Neural progenitor cell (in vitro differentiated cells): ENCODE results near the gene PSMD6. TPM values are rescaled to one million over a fixed set of nuclear protein-coding genes. Genes with fewer than 3 reads are reported as not detected.

Experiments
- DNase-seq: peaks from one replicate; pipeline ENCODE4 v3.0.0-alpha.2; 2016; ENCODE audit warnings: low spot score
- H2AFZ ChIP-seq: fragments of 200-600 bp; sonication (generic); replicated peaks from 2 replicates; pipeline ENCODE4 v1.6.1; 2016; ENCODE audit warnings: antibody characterized with exemption
- H3F3A ChIP-seq: fragments of 200-600 bp; sonication (generic); 2 replicates; pipeline ENCODE4 v1.6.1; 2016; ENCODE audit warnings: antibody characterized with exemption, low read depth
- H3K27ac ChIP-seq: fragments of 200-600 bp; sonication (generic); 2 replicates; pipeline ENCODE4 v1.5.1; 2016; ENCODE audit warnings: mild to moderate bottlenecking
- H3K27me3 ChIP-seq: fragments of 200-600 bp; sonication (generic); 2 replicates; pipeline ENCODE4 v1.6.1; 2016; ENCODE audit warnings: mild to moderate bottlenecking, moderate library complexity
- H3K36me3 ChIP-seq: fragments of 200-600 bp; sonication (generic); 2 replicates; pipeline ENCODE4 v1.5.1; 2016
- H3K4me1 ChIP-seq: fragments of 200-600 bp; sonication (generic); 2 replicates; pipeline ENCODE4 v1.6.1; 2016; ENCODE audit warnings: mixed run types
- H3K4me2 ChIP-seq: fragments of 200-600 bp; sonication (generic); 2 replicates; pipeline ENCODE4 v1.6.1; 2016
- H3K4me3 ChIP-seq: fragments of 200-600 bp; sonication (generic); 2 replicates; pipeline ENCODE4 v1.5.1; 2016
- H3K79me2 ChIP-seq: fragments of 200-600 bp; sonication (generic); 2 replicates; pipeline ENCODE4 v1.6.1; 2016; ENCODE audit warnings: low read depth
- H3K9ac ChIP-seq: fragments of 200-600 bp; sonication (generic); 2 replicates; pipeline ENCODE4 v1.6.1; 2016
- H3K9me3 ChIP-seq: fragments of 200-600 bp; sonication (generic); 2 replicates; pipeline ENCODE4 v1.5.1; 2016; ENCODE audit warnings: low read depth
- H4K20me1 ChIP-seq: fragments of 200-600 bp; sonication (generic); 2 replicates; pipeline ENCODE4 v1.6.1; 2016; ENCODE audit warnings: low read depth
- H3K27ac Mint-ChIP-seq: 3 replicates; pipeline ENCODE4 v1.8.0; 2021; ENCODE audit warnings: mixed read lengths
- H3K27me3 Mint-ChIP-seq: 2 replicates; pipeline ENCODE4 v1.8.0; 2022; ENCODE audit warnings: low read depth, mild to moderate bottlenecking, inconsistent platforms, moderate library complexity, mixed read lengths; ENCODE audit not compliant: insufficient read depth
- H3K36me3 Mint-ChIP-seq: 3 replicates; pipeline ENCODE4 v1.8.0; 2021; ENCODE audit warnings: mixed read lengths
- H3K4me1 Mint-ChIP-seq: 3 replicates; pipeline ENCODE4 v1.8.0; 2021; ENCODE audit warnings: mixed read lengths
- H3K4me3 Mint-ChIP-seq: 3 replicates; pipeline ENCODE4 v1.8.0; 2021; ENCODE audit warnings: mild to moderate bottlenecking, moderate library complexity, mixed read lengths
- H3K9me3 Mint-ChIP-seq: 3 replicates; pipeline ENCODE4 v1.8.0; 2020; ENCODE audit warnings: mixed read lengths
- EZH2 ChIP-seq: fragments of 200-600 bp; sonication (generic); IDR thresholded peaks from 2 replicates; pipeline ENCODE4 v1.6.1; 2017; ENCODE audit warnings: antibody characterized with exemption, mild to moderate bottlenecking, moderate library complexity
- EZH2phosphoT487 ChIP-seq: fragments of 200-600 bp; sonication (generic); IDR thresholded peaks from 2 replicates; pipeline ENCODE4 v1.6.1; 2017; ENCODE audit warnings: antibody characterized with exemption
- total RNA-seq: library from RNA; depleted of rRNA; stranded (reverse); fragments of >200 nt; gene quantifications from 2 replicates; pipeline ENCODE4 v1.2.3, GENCODE V29; 2015; ENCODE audit warnings: low replicate concordance
- TF ChIP-seq, protein P1 (sequence below): fragments of 200-600 bp; sonication (generic); IDR thresholded peaks from 2 replicates; pipeline ENCODE4 v1.5.1; 2017; ENCODE audit warnings: antibody characterized with exemption, mild to moderate bottlenecking

PSMD6 gene
- total RNA-seq, 1 donor from 2014 or later, result 141 TPM

DNA sequence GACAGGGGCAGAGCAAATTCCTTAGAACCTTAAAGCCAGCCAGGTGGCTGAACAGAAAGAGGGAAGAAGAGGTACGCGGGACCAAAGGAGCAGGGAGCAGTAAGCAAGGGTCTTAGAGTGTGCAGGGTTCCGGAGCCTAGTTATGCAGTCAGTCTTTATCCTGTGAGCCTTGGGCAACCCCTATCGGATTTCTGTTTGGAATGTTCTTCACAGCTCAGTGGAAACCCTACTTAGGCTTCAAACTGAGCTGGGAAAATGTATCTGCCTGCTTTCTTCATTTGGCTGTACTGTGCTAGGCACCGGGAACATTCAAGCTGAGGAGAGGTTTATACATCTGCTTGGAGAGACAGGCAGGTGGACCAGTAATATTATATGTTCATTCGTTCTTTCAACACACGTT is 37.1 kb downstream of the PSMD6 start:
- Mint-ChIP-seq H3K9me3 (no peaks in the 10 kb centered on the region), H3K27me3 (peaks cover 3% of the 10 kb centered on the region), H3K27ac (peak overlapping the region; percentile 9), H3K4me1 (peaks cover 7% of the 10 kb centered on the region), H3K4me3 (no peak overlapping the region), H3K36me3 (peaks cover 40% of the 10 kb centered on the region)
- Histone ChIP-seq H3F3A (peaks cover 12% of the 10 kb centered on the region), H3K9ac (no peak overlapping the region), H3K9me3 (no peaks in the 10 kb centered on the region), H3K27me3 (no peaks in the 10 kb centered on the region), H3K4me3 (no peak overlapping the region), H3K79me2 (peaks cover 4% of the 10 kb centered on the region), H3K27ac (peak overlapping the region; percentile 33), H3K4me1 (peaks cover 14% of the 10 kb centered on the region), H3K4me2 (peak overlapping the region; percentile 28), H2AFZ (no peak overlapping the region), H3K36me3 (peaks cover 14% of the 10 kb centered on the region), H4K20me1 (no peaks in the 10 kb centered on the region)
- peak; percentile 41 for DNase-seq
- TF ChIP-seq, protein P1, sequence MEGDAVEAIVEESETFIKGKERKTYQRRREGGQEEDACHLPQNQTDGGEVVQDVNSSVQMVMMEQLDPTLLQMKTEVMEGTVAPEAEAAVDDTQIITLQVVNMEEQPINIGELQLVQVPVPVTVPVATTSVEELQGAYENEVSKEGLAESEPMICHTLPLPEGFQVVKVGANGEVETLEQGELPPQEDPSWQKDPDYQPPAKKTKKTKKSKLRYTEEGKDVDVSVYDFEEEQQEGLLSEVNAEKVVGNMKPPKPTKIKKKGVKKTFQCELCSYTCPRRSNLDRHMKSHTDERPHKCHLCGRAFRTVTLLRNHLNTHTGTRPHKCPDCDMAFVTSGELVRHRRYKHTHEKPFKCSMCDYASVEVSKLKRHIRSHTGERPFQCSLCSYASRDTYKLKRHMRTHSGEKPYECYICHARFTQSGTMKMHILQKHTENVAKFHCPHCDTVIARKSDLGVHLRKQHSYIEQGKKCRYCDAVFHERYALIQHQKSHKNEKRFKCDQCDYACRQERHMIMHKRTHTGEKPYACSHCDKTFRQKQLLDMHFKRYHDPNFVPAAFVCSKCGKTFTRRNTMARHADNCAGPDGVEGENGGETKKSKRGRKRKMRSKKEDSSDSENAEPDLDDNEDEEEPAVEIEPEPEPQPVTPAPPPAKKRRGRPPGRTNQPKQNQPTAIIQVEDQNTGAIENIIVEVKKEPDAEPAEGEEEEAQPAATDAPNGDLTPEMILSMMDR, result no peak
- TF ChIP-seq EZH2 (no peak), EZH2phosphoT487 (no peak)

DNA sequence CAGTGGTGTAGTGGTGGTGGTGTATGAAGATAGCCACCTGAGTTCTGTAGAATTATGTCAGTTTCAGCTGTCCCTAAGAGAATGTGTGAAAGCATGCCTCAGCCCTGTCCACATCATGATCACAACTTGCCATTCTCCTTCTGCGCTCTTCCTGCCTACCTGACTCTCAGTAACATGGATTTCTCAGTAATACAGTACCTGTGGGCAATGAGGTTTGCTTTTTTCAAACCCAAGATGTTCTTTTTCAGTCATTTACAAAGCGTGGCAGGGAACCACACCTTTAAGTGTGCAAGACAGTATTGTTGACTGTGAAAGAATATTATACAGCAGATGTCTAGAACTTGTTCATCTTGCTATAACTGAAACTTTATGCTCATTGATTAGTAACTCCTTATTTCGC is 38.9 kb downstream of the PSMD6 start:
- H2AFZ ChIP-seq, result no peak overlapping the region
- Mint-ChIP-seq H3K36me3 (peaks cover 31% of the 10 kb centered on the region), H3K4me1 (peaks cover 7% of the 10 kb centered on the region), H3K9me3 (no peaks in the 10 kb centered on the region), H3K27ac (no peak overlapping the region), H3K27me3 (peaks cover 3% of the 10 kb centered on the region), H3K4me3 (no peak overlapping the region)
- TF ChIP-seq, protein P1, result no peak
- TF ChIP-seq EZH2phosphoT487, result no peak
- no peak for TF ChIP-seq EZH2
- peaks cover 9% of the 10 kb centered on the region for H3K36me3 ChIP-seq
- no peak overlapping the region for H3K27ac ChIP-seq
- no peak overlapping the region for H3K9ac ChIP-seq
- H3K79me2 ChIP-seq, result peaks cover 4% of the 10 kb centered on the region
- no peak for DNase-seq
- H3K9me3 ChIP-seq, result no peaks in the 10 kb centered on the region
- no peak overlapping the region for H3K4me3 ChIP-seq
- H3K4me2 ChIP-seq, result no peak overlapping the region
- peaks cover 12% of the 10 kb centered on the region for H3F3A ChIP-seq
- H3K4me1 ChIP-seq, result peaks cover 14% of the 10 kb centered on the region
- no peaks in the 10 kb centered on the region for H4K20me1 ChIP-seq
- H3K27me3 ChIP-seq, result no peaks in the 10 kb centered on the region

DNA sequence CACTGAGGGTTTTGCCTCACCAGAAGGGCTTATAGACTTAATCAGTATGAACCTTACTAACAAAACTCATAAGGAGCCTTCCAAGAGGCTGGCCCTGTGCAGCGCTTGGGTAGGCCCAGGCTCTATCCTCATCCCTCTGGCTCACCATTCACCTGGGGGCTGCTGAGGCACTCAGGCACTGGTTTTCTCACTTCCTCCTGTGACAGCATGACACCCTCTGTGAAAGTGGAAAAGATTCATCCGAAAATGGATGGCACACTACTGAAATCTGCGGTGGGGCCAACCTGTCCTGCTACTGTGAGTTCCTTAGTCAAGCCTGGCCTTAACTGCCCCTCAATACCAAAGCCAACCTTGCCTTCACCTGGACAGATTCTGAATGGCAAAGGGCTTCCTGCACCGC is 41.3 kb downstream of the PSMD6 start:
- TF ChIP-seq, protein P1, result no peak
- TF ChIP-seq EZH2phosphoT487, result no peak
- no peak for TF ChIP-seq EZH2
- Histone ChIP-seq H2AFZ (no peak overlapping the region), H3K4me1 (peaks cover 30% of the 10 kb centered on the region), H3K9me3 (no peaks in the 10 kb centered on the region), H4K20me1 (no peaks in the 10 kb centered on the region), H3K9ac (no peak overlapping the region), H3K4me2 (no peak overlapping the region), H3K4me3 (no peak overlapping the region), H3F3A (peaks cover 12% of the 10 kb centered on the region), H3K27me3 (no peaks in the 10 kb centered on the region), H3K36me3 (no peaks in the 10 kb centered on the region), H3K79me2 (peaks cover 26% of the 10 kb centered on the region), H3K27ac (no peak overlapping the region)
- no peak for DNase-seq
- H3K27me3 Mint-ChIP-seq, result no peaks in the 10 kb centered on the region
- no peak overlapping the region for H3K27ac Mint-ChIP-seq
- H3K4me3 Mint-ChIP-seq, result no peak overlapping the region
- peaks cover 19% of the 10 kb centered on the region for H3K4me1 Mint-ChIP-seq
- H3K36me3 Mint-ChIP-seq, result peaks cover 22% of the 10 kb centered on the region
- H3K9me3 Mint-ChIP-seq, result no peaks in the 10 kb centered on the region
